CD4-positive, alpha-beta T cell treated with Interleukin-17A for 1 hour (primary cell): Measurements from ENCODE around the gene IVD.

ENCODE experiments used
- DNase-seq: peaks from one replicate; pipeline ENCODE4 v3.0.0-alpha.2; 2020

Gene IVD

DNA sequence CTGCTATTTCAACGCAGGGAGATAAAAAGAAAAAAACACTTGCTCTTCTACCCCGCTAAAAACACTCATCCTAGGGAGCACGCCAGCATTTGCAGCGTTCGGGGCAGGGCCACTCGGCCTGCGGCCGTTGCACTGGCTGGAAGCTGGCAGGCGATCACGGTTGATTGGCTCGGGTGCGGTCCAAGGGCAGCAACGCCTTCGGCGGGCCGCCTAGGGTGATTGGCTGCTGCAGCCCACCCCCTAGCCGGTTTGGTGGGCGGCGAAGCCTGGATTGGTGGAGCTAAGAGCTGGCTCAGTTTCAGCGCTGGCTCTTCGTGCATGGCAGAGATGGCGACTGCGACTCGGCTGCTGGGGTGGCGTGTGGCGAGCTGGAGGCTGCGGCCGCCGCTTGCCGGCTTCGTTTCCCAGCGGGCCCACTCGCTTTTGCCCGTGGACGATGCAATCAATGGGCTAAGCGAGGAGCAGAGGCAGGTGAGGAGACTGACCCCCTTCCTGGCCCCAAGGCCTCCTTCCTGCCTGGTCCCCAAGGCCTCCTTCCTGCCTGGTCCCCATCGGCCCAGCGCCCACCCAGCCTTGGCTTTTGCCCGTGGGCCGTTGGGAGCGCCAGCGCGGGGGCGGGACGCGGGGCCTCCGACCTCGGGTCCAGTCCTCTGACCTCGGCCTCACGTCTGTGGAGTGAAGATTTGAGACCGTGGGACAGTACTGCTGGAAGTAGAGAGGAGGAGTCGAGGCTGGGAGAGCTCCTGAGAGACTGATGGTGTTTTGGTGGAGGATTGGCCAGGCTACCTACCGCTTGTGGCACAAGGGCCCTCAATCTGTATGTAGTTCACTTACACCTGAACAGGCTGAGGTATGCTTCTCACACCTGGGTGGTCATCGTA, at the start of gene IVD:
Gene IVD (plus strand): TSS at position 295 of the 881 bp plus-strand sequence. CDS start 33 bp downstream, at position 328.
- peak; percentile 90 for DNase-seq

DNA sequence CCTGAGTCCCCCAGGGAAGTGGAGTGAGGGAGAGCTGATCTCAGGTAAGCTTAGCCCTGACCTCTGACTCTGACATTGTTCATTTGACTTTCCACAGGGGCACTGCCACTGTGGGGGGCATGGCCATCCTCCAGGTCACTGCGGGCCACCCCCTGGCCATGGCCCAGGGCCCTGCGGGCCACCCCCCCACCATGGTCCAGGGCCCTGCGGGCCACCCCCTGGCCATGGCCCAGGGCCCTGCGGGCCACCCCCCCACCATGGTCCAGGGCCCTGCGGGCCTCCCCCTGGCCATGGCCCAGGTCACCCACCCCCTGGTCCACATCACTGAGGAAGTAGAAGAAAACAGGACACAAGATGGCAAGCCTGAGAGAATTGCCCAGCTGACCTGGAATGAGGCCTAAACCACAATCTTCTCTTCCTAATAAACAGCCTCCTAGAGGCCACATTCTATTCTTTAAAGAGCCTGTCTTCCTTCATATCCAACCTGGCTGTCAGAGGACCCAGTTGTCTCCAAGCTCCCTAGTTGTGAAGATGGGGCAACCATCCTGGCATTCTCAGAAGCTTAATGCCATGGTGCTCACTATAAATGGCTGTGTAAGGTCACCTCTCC, 49.5 kb upstream of the IVD start:
- DNase-seq = no peak

DNA sequence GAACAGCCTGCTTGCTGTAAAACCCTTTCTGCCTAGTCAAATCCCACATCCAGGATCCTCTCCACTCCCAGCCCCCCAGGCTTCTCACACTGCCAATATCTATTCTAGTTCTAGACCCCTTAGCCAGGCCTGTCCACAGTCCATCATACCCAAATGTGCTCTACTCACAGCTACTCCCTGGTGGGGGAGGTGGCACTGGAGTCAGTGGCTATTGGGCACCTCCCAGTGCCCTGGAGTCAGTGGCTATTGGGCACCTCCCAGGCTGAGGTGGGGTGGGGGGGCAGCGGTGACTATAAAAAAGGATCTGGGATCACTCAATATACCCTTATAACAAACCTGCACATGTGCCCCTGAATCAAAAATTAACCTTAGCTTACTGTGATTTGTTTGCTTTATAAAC, 48.3 kb upstream of the IVD start:
- DNase-seq = no peak

DNA sequence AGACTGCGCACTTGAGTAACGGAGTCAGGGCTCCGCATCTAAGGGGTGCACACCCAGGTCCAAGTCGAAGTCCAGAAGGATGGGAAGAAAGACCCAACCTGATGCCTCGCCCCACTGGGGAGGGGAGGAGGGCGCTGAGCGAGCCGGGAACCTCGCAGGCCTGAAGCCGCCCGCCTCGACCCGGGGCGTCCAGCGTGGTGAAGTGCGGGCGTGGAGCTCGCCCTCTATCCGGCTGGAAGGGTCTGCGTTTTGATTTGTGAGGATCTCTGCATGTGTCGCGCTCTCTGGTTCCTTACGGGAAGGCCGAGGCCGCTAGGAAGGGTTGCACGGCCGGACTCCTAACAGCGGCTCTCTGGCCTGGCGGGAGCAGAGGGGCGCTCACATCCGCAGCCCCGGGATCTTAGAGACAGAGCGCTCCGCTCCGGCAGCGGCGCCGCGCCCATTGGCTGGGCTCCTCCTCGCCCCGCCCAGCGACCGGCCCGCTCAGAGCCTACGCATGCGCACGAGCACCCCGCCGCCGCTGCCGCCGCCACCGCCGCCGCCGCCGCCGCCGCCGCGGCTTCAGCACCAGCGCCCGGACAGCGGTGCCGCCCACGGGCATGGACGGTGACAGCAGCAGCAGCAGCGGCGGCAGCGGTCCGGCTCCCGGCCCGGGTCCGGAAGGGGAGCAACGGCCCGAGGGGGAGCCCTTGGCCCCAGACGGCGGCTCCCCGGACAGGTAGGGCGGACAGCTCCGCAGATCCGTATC, 47.7 kb upstream of the IVD start, which contains the start of gene DISP2:
Gene DISP2 (plus strand): TSS at position 497 of the 748 bp plus-strand sequence. CDS start 103 bp downstream, at position 600.
- DNase-seq = peak; percentile 91

DNA sequence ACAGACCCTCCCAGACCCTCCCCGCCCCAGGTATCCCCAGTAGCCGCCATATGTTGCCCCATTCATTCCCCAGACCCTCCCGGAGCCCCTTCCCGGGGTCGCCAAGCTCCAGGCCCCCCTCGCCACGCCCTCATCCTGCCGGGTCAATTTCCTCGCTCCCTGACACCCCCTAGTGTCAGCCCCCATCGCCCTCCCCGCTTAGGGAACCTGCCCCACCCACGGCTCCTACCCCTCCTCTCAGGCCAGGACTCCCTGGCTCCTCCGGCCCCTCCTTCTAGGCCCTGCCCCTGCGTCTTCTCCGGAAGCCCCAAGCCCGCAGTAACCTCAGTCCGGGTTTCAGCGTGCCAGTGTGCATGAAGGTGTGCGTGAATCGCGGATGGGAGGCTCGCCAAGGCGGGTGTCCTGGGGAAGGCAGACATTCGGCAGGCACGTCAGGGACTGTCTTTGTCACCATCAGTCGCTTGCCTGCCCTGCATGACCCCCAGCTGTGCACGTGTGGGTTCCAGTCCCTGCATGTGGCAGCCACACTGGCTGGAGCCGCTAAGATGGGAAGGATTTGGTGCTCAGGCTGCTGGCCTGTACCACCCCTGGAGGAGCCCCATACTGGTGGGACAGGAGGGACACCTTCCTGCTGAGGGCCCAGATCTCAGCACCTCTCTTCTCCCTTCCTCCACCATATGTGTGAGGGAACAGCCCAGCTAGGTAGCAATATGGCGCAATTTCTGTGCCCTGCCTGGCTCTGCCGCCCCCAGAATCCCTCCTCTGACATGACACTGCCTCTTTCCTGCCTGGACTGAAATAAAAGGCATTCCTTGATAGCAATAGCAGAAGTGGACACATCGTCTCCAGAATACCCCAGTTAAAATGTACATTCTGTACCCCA, 46.9 kb upstream of the IVD start:
- peak; percentile 29 for DNase-seq

DNA sequence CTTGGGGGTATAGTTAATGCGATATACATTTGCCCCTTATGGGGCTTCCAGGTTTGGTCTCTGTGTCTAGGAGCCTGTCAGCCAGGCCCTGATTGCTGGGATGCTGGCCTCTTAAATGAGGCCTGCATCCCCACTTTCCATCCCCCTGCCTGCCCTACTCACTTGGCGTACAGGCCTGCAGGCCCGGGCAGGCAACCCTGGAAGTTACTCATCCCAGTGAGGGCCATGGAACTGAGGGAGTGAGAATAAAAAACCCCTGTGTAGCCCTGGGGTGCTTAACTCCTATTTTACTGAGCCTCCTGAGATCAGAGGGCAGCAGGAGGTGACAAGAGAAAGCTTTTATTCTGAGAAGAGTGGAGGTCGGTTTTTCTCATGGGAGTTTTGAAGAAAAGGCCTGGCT, 45.6 kb upstream of the IVD start:
- DNase-seq = no peak

DNA sequence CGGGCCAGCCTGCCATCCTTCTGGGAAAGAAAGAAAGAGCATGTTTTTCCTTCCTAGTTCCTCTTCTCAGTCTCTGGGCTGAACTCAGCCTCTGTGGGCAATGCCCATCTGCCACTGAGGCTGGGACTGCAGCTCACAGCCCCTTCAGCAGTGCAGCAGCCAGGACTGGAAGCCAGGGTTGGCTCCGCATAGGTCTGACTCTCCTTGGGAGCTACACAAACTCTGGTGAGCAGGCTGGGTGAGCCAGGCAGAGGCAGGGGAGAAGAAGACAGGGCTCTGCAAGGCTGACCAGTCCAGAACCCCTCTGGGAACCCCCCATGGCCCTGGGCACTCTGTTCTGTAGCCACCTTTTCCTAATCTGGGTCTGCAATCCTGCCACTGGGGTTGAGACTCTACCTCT, 44.0 kb upstream of the IVD start:
- no peak for DNase-seq

DNA sequence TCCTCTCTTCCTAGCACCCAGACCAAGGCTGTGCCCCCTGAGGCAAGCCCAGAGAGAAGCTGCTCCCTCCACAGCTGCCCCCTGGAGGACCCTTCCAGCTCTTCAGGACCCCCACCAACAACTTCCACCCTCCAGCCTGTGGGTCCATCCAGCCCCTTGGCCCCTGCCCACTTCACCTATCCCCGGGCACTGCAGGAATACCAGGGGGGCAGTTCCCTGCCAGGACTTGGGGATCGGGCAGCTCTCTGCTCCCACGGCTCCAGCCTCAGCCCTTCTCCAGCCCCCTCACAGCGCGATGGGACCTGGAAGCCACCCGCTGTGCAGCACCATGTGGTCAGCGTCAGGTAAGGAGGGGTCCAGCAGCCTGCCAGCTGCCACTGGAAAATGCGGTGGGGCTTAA, 42.0 kb upstream of the IVD start:
- no peak for DNase-seq

DNA sequence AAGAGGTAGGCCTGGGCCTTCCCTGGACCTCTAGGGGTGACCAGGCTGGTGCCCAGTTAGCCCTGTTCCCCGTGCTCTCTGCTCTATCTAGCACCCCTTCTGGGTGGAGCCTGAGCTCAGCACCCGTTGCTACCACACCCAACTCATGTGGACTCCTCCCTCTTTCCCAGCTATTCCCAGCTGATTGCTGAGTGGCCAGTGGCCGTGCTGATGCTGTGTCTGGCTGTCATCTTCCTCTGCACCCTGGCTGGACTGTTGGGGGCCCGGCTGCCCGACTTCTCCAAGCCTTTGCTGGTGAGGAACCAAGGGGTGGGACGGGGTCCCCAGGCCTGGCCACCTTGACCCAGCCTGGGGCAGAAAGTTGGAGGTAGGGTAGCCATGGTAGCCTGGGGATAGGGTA, 41.3 kb upstream of the IVD start:
- DNase-seq = no peak

DNA sequence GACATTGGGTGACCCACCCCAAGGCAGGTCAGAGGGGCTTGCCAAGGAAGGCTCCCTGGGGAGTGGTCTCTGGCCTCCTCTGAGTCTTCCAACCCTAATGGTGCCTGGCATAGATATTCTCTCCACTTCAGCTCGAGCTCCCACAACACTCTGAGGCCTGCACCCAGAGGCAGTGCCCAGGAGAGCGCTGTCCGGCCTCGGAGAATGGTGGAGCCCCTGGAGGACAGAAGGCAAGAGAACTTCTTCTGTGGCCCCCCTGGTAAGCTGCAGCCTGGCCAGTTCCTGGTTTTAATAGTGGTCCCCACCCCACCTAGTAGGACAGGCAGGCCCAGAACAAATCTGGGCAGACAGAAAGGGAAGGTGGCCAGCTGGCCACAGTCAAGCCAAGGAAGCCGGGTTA, 40.6 kb upstream of the IVD start:
- no peak for DNase-seq

DNA sequence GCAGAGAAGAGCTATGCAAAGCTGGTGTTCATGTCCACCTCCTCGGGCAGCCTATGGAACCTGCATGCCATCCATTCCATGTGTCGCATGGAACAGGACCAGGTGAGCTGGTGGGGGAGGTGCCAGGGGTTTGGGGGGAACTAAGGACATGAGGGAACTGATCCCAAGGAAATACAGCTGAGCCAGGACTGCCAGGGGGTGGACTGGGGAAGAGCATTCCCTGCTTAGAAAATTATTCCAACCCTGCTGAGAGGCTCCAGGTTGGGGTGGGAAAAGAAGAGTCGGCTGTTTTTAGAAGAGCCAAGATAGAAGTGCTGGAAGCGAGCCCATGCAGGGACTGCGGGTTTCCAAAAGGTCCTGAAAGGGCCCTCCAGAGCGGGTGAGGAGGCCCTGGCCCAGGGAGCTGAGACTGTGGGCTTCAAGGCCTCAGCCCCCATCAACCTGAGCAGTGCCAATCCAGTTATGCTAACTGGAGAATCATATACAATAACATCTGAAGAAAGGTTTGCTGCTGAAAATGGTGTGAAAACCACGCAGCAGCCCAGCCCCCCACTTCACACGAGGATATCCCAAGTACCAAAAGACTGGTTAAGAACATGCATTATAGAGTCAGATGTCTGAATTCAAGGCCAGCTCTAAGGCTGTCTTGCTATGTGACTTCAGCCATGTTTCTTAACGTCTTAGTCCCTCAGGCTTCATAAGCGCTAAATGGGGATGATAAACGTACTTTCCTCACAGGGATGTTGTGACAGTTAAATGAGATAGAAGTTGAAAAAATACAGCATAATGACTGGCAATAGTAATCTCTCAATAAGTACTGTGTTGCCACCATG, 39.8 kb upstream of the IVD start:
- DNase-seq = no peak

DNA sequence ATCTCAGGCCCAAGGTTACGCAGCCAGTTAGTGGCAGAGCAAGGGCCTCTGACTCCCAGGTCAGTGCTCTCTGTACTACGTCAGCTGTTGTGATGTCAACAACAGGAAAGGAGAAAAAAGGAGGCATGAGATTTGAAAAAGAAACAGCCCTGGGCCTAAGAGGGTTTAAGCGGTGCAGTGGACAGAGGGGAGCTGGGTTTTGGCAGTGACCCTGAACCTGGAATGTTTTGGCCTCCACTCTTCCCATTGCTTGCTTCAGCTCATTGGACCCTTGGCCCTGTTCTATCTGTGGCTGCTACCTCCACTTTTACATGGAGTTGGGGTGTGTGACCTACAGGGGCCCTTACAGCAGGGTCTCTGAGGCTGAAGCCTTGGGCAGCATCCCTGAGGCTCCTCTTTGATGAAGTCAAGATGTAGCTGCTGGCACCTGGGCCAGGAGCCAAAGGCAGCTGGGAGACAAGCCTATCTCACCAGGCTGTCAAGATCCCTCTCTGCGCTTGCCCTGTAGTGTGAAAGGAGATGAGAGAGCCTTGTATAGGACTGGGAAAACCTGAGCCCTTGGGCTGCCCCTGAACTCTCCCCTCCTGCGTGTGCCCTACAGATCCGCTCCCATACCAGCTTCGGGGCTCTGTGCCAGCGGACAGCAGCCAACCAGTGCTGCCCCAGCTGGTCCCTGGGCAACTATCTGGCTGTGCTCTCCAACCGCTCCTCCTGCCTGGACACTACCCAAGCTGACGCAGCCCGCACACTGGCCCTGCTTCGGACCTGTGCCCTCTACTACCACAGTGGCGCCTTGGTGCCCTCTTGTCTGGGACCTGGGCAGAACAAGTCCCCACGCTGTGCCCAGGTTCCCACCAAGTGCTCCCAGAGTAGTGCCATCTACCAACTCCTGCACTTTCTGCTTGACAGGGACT, 38.9 kb upstream of the IVD start:
- DNase-seq = no peak

DNA sequence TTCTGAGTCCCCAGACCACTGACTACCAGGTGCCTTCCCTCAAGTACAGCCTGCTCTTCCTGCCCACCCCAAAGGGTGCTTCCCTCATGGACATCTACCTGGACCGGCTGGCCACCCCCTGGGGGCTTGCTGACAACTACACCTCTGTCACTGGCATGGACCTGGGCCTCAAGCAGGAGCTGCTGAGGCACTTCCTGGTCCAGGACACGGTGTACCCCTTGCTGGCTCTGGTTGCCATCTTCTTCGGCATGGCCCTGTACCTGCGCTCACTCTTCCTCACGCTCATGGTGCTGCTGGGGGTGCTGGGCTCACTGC, 38.3 kb upstream of the IVD start:
- no peak for DNase-seq

DNA sequence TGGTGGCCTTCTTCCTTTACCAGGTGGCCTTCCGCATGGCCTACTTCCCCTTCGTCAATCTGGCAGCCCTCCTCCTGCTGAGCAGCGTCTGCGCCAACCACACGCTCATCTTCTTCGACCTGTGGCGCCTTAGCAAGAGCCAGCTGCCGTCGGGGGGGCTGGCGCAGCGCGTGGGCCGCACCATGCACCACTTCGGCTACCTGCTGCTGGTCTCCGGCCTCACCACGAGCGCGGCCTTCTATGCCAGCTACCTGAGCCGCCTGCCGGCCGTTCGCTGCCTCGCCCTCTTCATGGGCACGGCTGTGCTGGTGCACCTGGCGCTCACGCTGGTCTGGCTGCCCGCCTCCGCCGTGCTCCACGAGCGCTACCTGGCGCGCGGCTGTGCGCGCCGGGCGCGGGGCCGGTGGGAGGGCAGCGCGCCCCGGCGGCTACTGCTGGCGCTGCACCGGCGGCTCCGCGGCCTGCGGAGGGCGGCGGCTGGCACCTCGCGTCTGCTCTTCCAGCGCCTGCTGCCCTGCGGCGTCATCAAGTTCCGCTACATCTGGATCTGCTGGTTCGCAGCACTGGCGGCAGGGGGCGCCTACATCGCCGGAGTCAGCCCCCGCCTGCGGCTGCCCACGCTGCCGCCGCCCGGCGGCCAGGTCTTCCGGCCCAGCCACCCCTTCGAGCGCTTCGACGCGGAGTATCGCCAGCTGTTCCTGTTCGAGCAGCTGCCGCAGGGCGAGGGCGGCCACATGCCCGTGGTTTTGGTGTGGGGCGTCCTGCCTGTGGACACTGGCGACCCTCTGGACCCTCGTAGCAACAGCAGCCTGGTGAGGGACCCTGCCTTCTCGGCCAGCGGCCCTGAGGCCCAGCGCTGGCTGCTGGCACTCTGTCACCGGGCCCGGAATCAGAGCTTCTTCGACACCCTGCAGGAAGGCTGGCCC, 37.6 kb upstream of the IVD start:
- DNase-seq = peak; percentile 94

DNA sequence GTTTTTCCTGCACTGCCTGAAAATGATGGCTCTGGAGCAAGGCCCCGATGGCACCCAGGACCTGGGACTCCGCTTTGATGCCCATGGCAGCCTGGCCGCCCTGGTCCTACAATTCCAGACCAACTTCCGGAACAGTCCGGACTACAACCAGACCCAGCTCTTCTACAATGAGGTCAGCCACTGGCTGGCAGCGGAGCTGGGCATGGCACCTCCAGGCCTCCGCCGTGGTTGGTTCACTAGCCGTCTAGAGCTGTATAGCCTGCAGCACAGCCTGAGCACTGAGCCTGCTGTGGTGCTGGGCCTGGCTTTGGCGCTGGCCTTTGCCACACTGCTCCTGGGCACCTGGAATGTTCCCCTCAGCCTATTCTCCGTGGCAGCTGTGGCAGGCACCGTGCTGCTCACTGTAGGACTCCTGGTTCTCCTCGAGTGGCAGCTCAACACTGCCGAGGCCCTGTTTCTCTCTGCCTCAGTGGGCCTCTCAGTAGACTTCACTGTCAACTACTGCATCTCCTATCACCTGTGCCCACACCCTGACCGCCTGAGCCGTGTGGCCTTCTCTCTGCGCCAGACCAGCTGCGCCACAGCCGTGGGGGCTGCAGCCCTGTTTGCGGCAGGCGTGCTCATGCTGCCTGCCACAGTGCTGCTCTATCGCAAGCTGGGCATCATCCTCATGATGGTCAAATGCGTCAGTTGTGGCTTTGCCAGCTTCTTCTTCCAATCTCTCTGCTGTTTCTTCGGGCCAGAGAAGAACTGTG, 36.7 kb upstream of the IVD start:
- no peak for DNase-seq

DNA sequence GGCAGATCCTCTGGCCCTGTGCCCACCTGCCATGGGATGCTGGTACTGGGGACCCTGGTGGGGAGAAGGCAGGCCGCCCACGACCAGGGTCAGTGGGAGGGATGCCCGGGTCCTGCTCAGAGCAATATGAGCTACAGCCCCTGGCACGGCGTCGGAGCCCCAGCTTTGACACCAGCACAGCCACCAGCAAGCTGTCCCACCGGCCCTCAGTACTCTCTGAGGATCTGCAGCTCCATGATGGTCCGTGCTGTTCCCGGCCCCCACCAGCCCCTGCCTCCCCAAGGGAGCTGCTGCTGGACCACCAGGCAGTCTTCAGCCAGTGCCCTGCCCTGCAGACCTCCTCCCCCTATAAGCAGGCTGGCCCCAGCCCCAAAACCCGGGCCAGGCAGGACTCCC, 36.1 kb upstream of the IVD start:
- no peak for DNase-seq

DNA sequence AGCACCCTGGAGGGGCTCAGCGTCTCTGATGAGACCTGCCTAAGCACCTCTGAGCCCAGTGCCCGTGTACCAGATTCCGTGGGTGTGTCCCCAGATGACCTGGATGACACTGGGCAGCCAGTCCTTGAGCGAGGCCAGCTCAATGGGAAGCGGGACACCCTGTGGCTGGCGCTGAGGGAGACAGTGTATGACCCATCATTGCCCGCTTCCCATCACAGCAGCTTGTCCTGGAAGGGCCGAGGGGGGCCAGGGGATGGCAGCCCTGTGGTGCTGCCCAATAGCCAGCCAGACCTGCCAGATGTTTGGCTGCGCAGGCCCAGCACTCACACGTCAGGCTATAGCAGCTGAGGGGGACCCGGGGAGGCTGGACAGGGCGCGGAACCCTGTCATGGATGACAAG, 35.6 kb upstream of the IVD start:
- DNase-seq = no peak

DNA sequence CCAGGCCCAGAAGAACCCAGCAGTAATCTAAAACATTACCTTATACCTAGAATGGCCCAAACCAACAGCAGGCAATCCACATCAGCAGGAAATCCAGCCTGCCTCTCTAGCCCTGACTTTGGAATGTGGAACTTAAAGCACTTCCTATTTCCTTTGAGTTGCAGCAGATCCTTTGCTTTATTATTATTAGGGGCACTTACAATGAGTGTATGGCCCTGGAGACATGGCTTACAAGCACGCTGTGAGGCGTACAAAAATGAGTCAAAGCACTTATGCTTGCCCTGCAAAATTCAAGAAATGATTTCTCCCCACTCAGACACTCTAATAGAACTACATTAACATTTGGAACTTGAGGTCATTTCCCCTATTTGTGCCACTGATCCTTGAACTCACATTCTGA, 32.6 kb upstream of the IVD start:
- no peak for DNase-seq

DNA sequence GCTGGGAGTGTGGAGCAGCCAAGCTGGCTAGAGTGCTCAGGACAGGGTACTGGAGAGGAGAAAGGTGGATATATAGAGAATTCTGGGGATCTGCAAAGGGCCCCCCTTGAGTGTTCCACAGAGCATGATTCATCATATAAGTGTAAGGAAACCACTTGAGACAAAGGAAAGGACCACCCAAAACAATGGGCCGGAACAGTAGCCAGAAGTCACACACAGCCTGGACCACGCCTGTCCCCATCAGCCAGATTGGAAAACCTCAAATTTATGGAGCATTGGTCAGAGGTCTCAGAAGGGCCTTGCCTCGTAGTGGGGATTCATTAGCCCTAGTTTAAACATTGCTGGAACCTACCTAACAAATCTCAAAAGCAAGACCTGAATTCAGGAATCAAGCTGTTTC, 28.0 kb upstream of the IVD start:
- DNase-seq = no peak
